GM19438 (cell line): Measurements from ENCODE around the gene TTC12.

Source experiments
- ATAC-seq: cut with Tn5 transposase; IDR thresholded peaks from one replicate; pipeline ENCODE4 v1.9.1; 2021; ENCODE audit warnings: low read depth; ENCODE audit not compliant: unreplicated experiment

Gene TTC12

GRCh38 chr11:113370634-113371033, 56.3 kb downstream of the TTC12 start:
- no peak for ATAC-seq

GRCh38 chr11:113372309-113372708, 57.9 kb downstream of the TTC12 start:
- no peak for ATAC-seq

GRCh38 chr11:113373306-113373705, 58.9 kb downstream of the TTC12 start:
- ATAC-seq, result no peak

GRCh38 chr11:113373981-113374560, 59.7 kb downstream of the TTC12 start:
- no peak for ATAC-seq

GRCh38 chr11:113375402-113375801, 61.0 kb downstream of the TTC12 start:
- ATAC-seq, result no peak

- no peak for ATAC-seq
Observed at GRCh38 chr11:113376156-113376555, 61.8 kb downstream of the TTC12 start.

- no peak for ATAC-seq
Observed at GRCh38 chr11:113377681-113378412, 63.5 kb downstream of the TTC12 start.

- ATAC-seq, result no peak
Observed at GRCh38 chr11:113378692-113379091, 64.3 kb downstream of the TTC12 start.

GRCh38 chr11:113382121-113382520, 67.7 kb downstream of the TTC12 start:
- ATAC-seq, result no peak

GRCh38 chr11:113384551-113384950, 70.2 kb downstream of the TTC12 start:
- ATAC-seq, result no peak

- no peak for ATAC-seq
Observed at GRCh38 chr11:113385749-113386148, 71.4 kb downstream of the TTC12 start.

- ATAC-seq, result no peak
Observed at GRCh38 chr11:113386866-113387265, 72.5 kb downstream of the TTC12 start.

GRCh38 chr11:113387605-113388211, 73.3 kb downstream of the TTC12 start, which contains the start of gene ANKK1:
ANKK1 (plus strand) TSS chr11:113387779; CDS start chr11:113387885, 106 bp downstream.
- ATAC-seq, result no peak

GRCh38 chr11:113389272-113389671, 74.9 kb downstream of the TTC12 start:
- no peak for ATAC-seq

- no peak for ATAC-seq
Observed at GRCh38 chr11:113392236-113392921, 78.0 kb downstream of the TTC12 start.

- ATAC-seq, result no peak
Observed at GRCh38 chr11:113393501-113393985, 79.2 kb downstream of the TTC12 start.

- no peak for ATAC-seq
Observed at GRCh38 chr11:113394919-113395318, 80.5 kb downstream of the TTC12 start.

GRCh38 chr11:113395782-113396336, 81.5 kb downstream of the TTC12 start:
- ATAC-seq, result no peak

- no peak for ATAC-seq
Observed at GRCh38 chr11:113396690-113397089, 82.3 kb downstream of the TTC12 start.

GRCh38 chr11:113397212-113397611, 82.8 kb downstream of the TTC12 start:
- no peak for ATAC-seq

GRCh38 chr11:113397821-113398220, 83.4 kb downstream of the TTC12 start:
- no peak for ATAC-seq
